Thoracic aorta (tissue), 2 donors: Measurements from ENCODE around the gene ZDHHC13. TPM values are rescaled to one million over a fixed set of nuclear protein-coding genes. Genes with fewer than 3 reads are reported as not detected.

ENCODE experiments used
- ATAC-seq: fragments of 150-250 bp; one replicate; pipeline ENCODE4 v1.8.0; 2017; ENCODE audit warnings: low read depth; ENCODE audit not compliant: insufficient number of reproducible peaks, low FRiP score
- DNase-seq: peaks from one replicate; pipeline ENCODE4 v3.0.0-alpha.2; 2020; ENCODE audit warnings: low spot score
- H3K27ac ChIP-seq, 2 donors: fragments of 200-600 bp; sonication (generic); 1 replicate in 1 of 2; 2 replicates in 1 of 2; pipeline ENCODE4 v1.5.1; 2016; ENCODE audit warnings: mild to moderate bottlenecking in 2 of 2, moderate library complexity in 2 of 2
- H3K27me3 ChIP-seq: fragments of 200-600 bp; sonication (generic); replicated peaks from 2 replicates; pipeline ENCODE4 v1.6.0; 2016; ENCODE audit warnings: mild to moderate bottlenecking; ENCODE audit not compliant: insufficient read depth
- H3K36me3 ChIP-seq: fragments of 200-600 bp; sonication (generic); one replicate; pipeline ENCODE4 v1.5.1; 2016
- H3K4me1 ChIP-seq, 2 donors: fragments of 200-600 bp; sonication (generic); 1 replicate in 1 of 2; 2 replicates in 1 of 2; pipeline versions ENCODE4 v1.5.1 to v1.6.0; 2016; ENCODE audit warnings: low read depth in 2 of 2, mild to moderate bottlenecking in 1 of 2; ENCODE audit not compliant: control insufficient read depth in 1 of 2
- H3K4me3 ChIP-seq: fragments of 200-600 bp; sonication (generic); 2 replicates; pipeline ENCODE4 v1.5.1; 2016; ENCODE audit warnings: mild to moderate bottlenecking
- H3K9me3 ChIP-seq: fragments of 200-600 bp; sonication (generic); 2 replicates; pipeline ENCODE4 v1.5.1; 2016
- CTCF ChIP-seq: fragments of 200-600 bp; sonication (generic); IDR thresholded peaks from one replicate; pipeline ENCODE4 v1.5.1; 2019; ENCODE audit warnings: antibody characterized with exemption
- total RNA-seq, 2 donors: library from RNA; depleted of rRNA; stranded (reverse); fragments of >200 nt; gene quantifications; one replicate each; pipeline versions ENCODE4 v1.1.0 to v1.2.3, GENCODE V29; 2016

ZDHHC13 gene
- total RNA-seq, 2 donors from 2014 or later = 11.9 to 12.6 TPM

GRCh38 chr11:19099093-19099492, 17.9 kb upstream of the ZDHHC13 start:
- no peaks in the 10 kb centered on the region for H3K27me3 ChIP-seq
- H3K36me3 ChIP-seq = no peaks in the 10 kb centered on the region
- no peaks in the 10 kb centered on the region for H3K9me3 ChIP-seq
- TF ChIP-seq CTCF = no peak
- ATAC-seq (no peak), DNase-seq (no peak)
- no peak overlapping the region for H3K4me3 ChIP-seq
- H3K27ac ChIP-seq = no peak overlapping the region
- H3K4me1 ChIP-seq = no peaks in the 10 kb centered on the region

GRCh38 chr11:19100885-19101284, 16.1 kb upstream of the ZDHHC13 start:
- ATAC-seq = no peak
- no peak for DNase-seq
- Histone ChIP-seq H3K27ac (no peak overlapping the region), H3K36me3 (no peaks in the 10 kb centered on the region), H3K4me1 (no peaks in the 10 kb centered on the region), H3K4me3 (no peak overlapping the region), H3K27me3 (no peaks in the 10 kb centered on the region), H3K9me3 (no peaks in the 10 kb centered on the region)
- TF ChIP-seq CTCF = no peak

GRCh38 chr11:19101796-19102520, 15.0 kb upstream of the ZDHHC13 start:
- H3K4me3 ChIP-seq = no peak overlapping the region
- no peaks in the 10 kb centered on the region for H3K4me1 ChIP-seq
- TF ChIP-seq CTCF = no peak
- H3K9me3 ChIP-seq = no peaks in the 10 kb centered on the region
- DNase-seq (no peak), ATAC-seq (no peak)
- no peak overlapping the region for H3K27ac ChIP-seq
- H3K27me3 ChIP-seq = no peaks in the 10 kb centered on the region
- H3K36me3 ChIP-seq = no peaks in the 10 kb centered on the region

- H3K27me3 ChIP-seq = no peaks in the 10 kb centered on the region
- no peak for ATAC-seq
- H3K4me3 ChIP-seq = no peak overlapping the region
- H3K27ac ChIP-seq = no peak overlapping the region
- no peaks in the 10 kb centered on the region for H3K9me3 ChIP-seq
- no peak for DNase-seq
- H3K4me1 ChIP-seq = no peaks in the 10 kb centered on the region
- no peak for TF ChIP-seq CTCF
- no peaks in the 10 kb centered on the region for H3K36me3 ChIP-seq
Observed at GRCh38 chr11:19102521-19102900, 14.5 kb upstream of the ZDHHC13 start.

- no peak overlapping the region for H3K27ac ChIP-seq
- TF ChIP-seq CTCF = no peak
- no peaks in the 10 kb centered on the region for H3K36me3 ChIP-seq
- no peaks in the 10 kb centered on the region for H3K27me3 ChIP-seq
- DNase-seq (no peak), ATAC-seq (no peak)
- no peaks in the 10 kb centered on the region for H3K9me3 ChIP-seq
- no peak overlapping the region for H3K4me3 ChIP-seq
- H3K4me1 ChIP-seq = no peaks in the 10 kb centered on the region
Observed at GRCh38 chr11:19105011-19105410, 12.0 kb upstream of the ZDHHC13 start.
